T-helper 22 cell (primary cell): ENCODE results near the gene USP9X.
"Not testable (repeated sequence)": the region's sequence is repeated elsewhere in the genome, so short reads cannot be mapped to it uniquely, and the experiment has no call there.

ENCODE experiments used
- DNase-seq: peaks from one replicate; pipeline ENCODE4 v3.0.0-alpha.2; 2020; ENCODE audit warnings: low read depth

USP9X gene

GRCh38 chrX:41085512-41085877 is 250 bp downstream of the USP9X start:
- DNase-seq, result peak; percentile 76

GRCh38 chrX:41085878-41086626 is 807 bp downstream of the USP9X start:
- DNase-seq, result peak; percentile 34

DNA sequence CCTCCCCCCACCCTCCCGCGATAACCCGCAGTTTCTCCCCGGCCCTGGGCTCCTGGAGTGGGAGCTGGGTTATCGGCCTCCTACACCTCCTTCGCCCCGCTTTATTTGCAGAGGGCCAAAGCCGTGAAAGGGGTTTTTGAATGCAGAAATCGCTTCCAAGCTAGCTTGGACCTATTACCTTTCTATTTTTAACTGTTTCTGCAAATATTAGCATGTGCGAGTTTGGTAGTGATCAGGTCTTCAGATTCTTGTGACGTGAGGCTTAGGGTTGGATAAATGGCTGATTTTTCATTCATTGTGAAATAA is 1.3 kb downstream of the USP9X start:
- no peak for DNase-seq

DNA sequence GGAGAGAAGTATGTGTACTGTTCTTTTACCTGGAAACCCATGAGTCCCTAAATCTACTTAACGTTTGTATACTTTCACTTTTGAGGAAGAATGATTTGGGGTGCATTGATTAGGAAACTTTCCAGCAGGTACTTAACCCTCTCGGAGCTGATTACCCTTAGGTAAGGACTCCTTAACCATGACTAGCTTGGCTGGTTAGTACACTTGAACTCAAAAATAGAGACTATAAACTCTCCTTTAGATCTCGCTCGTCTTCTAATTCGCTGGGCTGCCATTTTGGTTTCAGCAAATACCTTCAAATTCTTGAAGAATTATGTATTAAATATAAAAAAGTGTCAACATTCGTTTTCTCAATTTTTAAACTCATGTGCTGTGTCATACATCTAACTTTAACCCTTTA is 2.0 kb downstream of the USP9X start:
- no peak for DNase-seq

GRCh38 chrX:41090568-41091238 is 5.5 kb downstream of the USP9X start:
- DNase-seq, result no peak

GRCh38 chrX:41092776-41093175 is 7.5 kb downstream of the USP9X start:
- DNase-seq, result no peak

GRCh38 chrX:41095174-41095573 is 9.9 kb downstream of the USP9X start:
- no peak for DNase-seq

DNA sequence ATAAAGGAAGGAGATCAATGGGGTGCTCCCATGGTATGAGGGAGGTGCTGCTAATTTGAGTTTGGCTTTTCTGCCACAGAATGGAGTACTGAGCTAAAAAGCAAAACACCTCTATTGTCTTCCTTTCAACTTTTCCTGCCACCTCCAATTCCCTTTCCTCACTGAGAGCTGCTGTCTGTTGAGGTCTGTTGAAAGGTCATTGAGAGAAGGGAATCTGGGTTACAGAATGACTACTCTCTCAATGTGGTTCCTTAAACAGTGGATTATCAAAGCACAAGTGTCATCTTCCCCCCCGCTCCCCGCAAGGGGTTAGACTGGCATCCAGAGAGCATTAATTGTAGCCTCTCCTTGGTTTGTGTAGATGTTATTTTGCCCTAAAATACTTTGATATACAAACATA is 10.7 kb downstream of the USP9X start:
- no peak for DNase-seq

- DNase-seq, result no peak
Measured at GRCh38 chrX:41096339-41096955, 11.2 kb downstream of the USP9X start.

DNA sequence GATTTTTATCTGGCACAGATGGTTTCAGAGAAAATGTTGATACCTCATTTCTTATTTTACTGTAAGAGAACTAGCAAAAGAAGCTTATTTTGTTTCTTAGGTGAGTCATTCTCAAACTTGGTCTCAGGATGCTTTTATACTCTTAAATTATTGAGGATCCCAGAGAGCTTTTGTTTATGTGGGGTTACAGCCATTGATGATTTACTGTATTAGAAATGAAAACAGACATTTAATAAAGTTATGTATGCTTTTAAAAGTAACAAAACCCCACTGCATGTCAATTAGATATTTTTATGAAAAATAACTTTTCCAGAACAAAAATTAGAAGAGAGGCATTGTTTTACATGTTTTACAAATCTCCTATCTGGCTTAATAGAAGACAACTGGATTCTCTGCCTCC is 12.1 kb downstream of the USP9X start:
- DNase-seq, result no peak

DNA sequence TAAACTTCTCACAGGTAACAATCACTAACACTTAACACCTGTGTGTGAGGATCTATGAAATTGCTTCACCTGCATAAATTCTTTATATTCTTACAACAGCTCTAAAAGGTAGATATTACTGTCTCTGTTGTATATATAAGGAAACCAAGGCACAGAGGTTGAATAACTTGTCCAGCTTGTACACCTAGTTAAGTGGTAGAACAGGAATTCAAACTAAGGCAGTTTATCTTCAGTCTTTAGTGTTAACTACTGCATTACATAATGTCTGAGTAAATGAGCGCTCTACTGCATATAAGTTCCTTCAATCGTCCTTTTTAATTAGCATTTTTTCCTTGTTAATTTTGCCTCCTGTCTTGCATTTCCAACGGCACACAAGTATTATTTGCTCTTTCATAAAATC is 15.0 kb downstream of the USP9X start:
- no peak for DNase-seq

DNA sequence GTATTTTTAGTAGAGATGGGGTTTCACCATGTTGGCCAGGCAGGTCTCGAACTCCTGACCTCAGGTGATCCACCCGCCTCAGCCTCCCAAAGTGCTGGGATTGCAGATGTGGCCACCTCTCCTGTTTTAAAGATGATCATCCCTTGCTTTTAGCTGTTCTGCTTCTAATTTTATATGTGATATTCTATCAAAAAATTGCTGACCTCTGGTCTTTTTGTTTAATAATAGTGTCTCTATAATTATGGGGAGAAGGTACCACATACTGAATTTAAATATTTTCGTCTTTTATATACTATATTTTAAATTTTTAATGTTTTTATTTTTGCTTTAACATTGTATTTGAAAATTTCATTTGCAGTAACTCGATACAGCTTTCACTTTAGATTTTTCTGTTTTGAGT is 15.6 kb downstream of the USP9X start:
- no peak for DNase-seq

- no peak for DNase-seq
Measured at GRCh38 chrX:41105005-41105404, 19.8 kb downstream of the USP9X start.

- DNase-seq, result not testable (repeated sequence)
Measured at GRCh38 chrX:41106257-41106656, 21.0 kb downstream of the USP9X start.

- no peak for DNase-seq
Measured at GRCh38 chrX:41108007-41108406, 22.8 kb downstream of the USP9X start.

GRCh38 chrX:41108463-41109205 is 23.4 kb downstream of the USP9X start:
- no peak for DNase-seq

DNA sequence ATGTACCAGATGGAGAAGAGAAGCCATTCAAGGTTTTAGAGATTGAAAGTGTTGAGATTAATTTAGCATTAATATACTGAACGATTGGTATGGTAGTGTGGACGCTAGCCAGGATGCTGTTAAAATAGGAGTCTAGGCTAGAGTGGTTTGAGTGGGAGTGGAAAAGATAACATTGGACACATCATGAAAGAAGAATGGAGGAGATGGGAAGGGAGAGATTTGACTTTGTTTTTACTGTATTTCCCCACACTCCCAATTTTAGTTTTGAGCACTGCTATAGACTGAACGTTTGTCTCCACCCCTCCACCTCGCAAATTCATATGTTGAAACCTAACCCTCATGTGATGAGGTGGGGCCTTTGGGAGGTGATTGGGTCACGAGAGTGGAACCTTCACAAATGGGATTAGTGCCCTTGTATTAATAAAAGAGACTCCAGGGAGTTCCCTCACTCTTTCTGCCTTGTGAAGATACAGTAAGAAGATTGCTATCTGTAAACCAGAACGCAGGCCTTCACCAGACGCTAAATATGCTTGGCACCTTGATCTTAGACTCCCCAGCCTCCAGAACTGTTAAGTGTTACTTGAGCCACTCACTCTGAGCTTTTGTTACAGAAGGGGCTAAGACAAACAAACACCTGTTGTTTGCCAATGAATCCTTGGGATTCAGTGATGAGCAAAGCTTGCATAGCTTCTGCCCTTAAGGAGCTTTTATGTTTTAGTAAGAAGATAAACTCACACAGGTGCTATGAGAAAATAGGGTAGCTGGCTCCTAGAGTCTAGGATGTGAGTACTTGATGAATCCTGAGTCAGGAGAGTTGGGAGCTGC is 25.8 kb downstream of the USP9X start:
- no peak for DNase-seq

- DNase-seq, result peak; percentile 5
Measured at GRCh38 chrX:41115104-41115425, 29.8 kb downstream of the USP9X start.

DNA sequence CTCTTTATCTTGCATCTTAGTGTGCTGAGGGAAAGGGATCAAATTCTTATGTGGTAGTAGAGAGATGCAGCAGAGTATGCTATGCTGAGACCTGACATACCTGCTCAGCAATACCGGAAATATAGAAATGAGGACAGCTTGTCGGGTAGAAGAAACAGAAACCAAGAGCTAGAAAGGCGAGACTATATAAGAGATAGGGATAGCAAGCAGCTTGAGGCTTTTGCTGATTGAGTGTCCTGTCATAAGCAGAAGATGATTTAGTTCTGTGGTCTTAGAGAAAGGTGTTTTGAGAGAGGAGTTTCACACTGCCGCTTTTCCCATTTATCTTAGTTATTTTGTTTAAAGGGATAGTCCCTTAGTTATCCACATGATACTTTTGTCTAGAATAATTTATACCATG is 31.7 kb downstream of the USP9X start:
- DNase-seq, result no peak

- DNase-seq, result no peak
Measured at GRCh38 chrX:41118156-41118555, 32.9 kb downstream of the USP9X start.

DNA sequence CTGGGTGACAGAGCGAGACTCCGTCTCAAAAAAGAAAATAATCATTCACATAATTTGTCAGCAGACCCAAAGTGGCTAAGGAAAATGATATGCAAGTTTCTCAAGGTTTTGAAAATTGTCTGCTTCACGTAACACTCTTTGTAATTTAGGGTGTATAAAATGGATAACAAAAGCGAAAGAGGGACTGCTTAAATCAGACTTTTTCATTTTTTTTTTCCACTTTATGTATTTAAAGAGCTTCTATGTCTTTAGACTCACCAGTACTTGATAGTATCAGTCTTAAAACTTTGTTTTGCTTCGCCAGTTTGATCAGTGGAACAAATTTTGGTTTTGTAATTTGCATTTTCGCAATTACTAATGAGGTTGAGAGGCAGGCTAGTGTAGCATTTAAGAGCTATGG is 34.6 kb downstream of the USP9X start:
- no peak for DNase-seq

- no peak for DNase-seq
Measured at GRCh38 chrX:41121766-41122165, 36.5 kb downstream of the USP9X start.
